PFSK-1 (cell line): ENCODE results near the gene CHP2.

Experiments used
- FOXP2 ChIP-seq: optimal IDR thresholded peaks from 2 replicates; pipeline ENCODE3; 2011; ENCODE audit warnings: borderline replicate concordance, control low read depth, inconsistent platforms; ENCODE audit not compliant: insufficient read depth; ENCODE audit errors: extremely low read length, extremely low read depth
- POLR2AphosphoS5 ChIP-seq: IDR thresholded peaks from 2 replicates; pipeline ENCODE4 v1.6.1; 2012; ENCODE audit warnings: low read depth, mild to moderate bottlenecking, control low read depth, low read length, moderate library complexity
- REST ChIP-seq, 2 experiments: IDR thresholded peaks; 2 replicates each; pipeline versions ENCODE4 v1.6.1 to v1.8.0; 2011 to 2012; ENCODE audit warnings: low read depth in 2 of 2, low read length in 2 of 2, control low read depth in 1 of 2, inconsistent platforms in 1 of 2, mild to moderate bottlenecking in 1 of 2, moderate library complexity in 1 of 2; ENCODE audit not compliant: insufficient read depth in 1 of 2
- SIN3A ChIP-seq: IDR thresholded peaks from 2 replicates; pipeline ENCODE4 v1.6.1; 2012; ENCODE audit warnings: mild to moderate bottlenecking, low read length, moderate library complexity, borderline replicate concordance; ENCODE audit not compliant: insufficient read depth
- TAF1 ChIP-seq: IDR thresholded peaks from 2 replicates; pipeline ENCODE4 v1.6.1; 2012; ENCODE audit warnings: low read length, control low read depth, borderline replicate concordance; ENCODE audit not compliant: insufficient read depth

GRCh38 chr16:23724096-23724784, 30.6 kb upstream of the CHP2 start:
- TF ChIP-seq SIN3A, result no peak
- TF ChIP-seq TAF1, result no peak
- TF ChIP-seq POLR2AphosphoS5, result no peak
- TF ChIP-seq FOXP2, result no peak
- TF ChIP-seq REST (IDR thresholded peaks at IDR 0.05; ENCODE audit: insufficient read depth in 1 of 2, low read depth in 2 of 2, low read length in 2 of 2), result no peak
